ENCODE results near the gene IPO4.

DNA sequence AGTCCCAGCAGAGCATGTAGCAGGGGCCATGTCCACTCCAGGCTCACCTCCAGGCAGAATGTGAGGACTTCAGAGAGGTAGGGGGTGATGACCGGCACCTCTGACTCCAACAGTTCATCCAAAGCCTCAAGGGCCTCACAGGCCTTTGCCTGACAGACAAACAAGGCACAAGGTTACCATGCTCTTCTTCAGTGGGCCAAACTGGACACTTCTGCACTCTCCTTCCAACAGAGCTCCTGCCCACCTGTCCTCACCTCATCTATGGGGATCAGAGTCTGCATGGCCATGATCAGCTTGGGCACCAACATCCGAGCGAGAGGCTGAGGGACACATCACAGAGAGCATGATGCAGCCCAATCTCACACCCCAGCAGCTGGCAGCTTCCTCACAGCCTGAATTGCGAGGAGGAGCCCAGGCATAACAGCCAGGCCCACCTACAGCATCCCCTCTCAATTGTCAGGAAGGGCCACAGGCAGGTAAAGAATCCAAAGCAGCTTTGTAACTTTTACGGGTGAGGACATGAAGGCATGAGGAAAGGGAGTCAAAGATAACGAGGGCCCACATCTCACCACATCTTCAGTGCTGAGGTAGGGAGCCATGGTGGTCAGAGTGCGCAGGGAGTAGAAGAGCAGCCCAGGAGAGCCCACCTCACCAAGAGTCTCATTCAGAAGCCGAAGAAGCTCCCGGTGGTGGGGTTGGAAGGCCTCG, 1.6 kb downstream of the IPO4 start:
- TF ChIP-seq, protein P1, sequence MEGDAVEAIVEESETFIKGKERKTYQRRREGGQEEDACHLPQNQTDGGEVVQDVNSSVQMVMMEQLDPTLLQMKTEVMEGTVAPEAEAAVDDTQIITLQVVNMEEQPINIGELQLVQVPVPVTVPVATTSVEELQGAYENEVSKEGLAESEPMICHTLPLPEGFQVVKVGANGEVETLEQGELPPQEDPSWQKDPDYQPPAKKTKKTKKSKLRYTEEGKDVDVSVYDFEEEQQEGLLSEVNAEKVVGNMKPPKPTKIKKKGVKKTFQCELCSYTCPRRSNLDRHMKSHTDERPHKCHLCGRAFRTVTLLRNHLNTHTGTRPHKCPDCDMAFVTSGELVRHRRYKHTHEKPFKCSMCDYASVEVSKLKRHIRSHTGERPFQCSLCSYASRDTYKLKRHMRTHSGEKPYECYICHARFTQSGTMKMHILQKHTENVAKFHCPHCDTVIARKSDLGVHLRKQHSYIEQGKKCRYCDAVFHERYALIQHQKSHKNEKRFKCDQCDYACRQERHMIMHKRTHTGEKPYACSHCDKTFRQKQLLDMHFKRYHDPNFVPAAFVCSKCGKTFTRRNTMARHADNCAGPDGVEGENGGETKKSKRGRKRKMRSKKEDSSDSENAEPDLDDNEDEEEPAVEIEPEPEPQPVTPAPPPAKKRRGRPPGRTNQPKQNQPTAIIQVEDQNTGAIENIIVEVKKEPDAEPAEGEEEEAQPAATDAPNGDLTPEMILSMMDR (IDR thresholded peaks at IDR 0.05 in 2 of 3, conservative IDR thresholded peaks at IDR 0.05 in 1 of 3; ENCODE audit: borderline replicate concordance in 1 of 3, insufficient read depth in 1 of 3, low read depth in 2 of 3, low read length in 2 of 3), result no peak
- TF ChIP-seq POLR2A (IDR thresholded peaks at IDR 0.05; ENCODE audit: borderline replicate concordance, extremely low read depth, insufficient read depth, insufficient read length), result no peak
- TF ChIP-seq ELF1 (IDR thresholded peaks at IDR 0.05; ENCODE audit: borderline replicate concordance, low read depth), result no peak
- TF ChIP-seq YY1 (IDR thresholded peaks at IDR 0.05; ENCODE audit: extremely low read depth, insufficient replicate concordance, low read depth, low read length), result no peak
- TF ChIP-seq JUND (IDR thresholded peaks at IDR 0.05), result no peak
- no peak for TF ChIP-seq POLR2AphosphoS5 (IDR thresholded peaks at IDR 0.05; ENCODE audit: low read depth, low read length)
- TF ChIP-seq SRF (IDR thresholded peaks at IDR 0.05; ENCODE audit: low read depth), result no peak
- TF ChIP-seq ZNF274 (IDR thresholded peaks at IDR 0.05; ENCODE audit: low read depth, low read length), result no peak
- TF ChIP-seq RAD21 (IDR thresholded peaks at IDR 0.05; ENCODE audit: low read depth), result no peak
